HepG2 (cell line): Measurements from ENCODE around the gene TFPI. TPM values are rescaled to one million over a fixed set of nuclear protein-coding genes. Genes with fewer than 3 reads are reported as not detected.

Experiments used
- ATF7 ChIP-seq, 2 experiments: fragments of 450-650 bp in 1 of 2; sonication (generic) in 1 of 2; formaldehyde crosslinking in 1 of 2; IDR thresholded peaks; 2 replicates each; pipeline versions ENCODE4 v1.4.0 to v1.6.1; 2016 to 2020; ENCODE audit warnings: antibody characterized with exemption in 1 of 2, mild to moderate bottlenecking in 1 of 2, missing genetic modification reagents in 1 of 2
- CREB1 ChIP-seq, 2 experiments: fragments of 450-650 bp in 1 of 2; IDR thresholded peaks; 2 replicates each; pipeline ENCODE4 v1.6.1; 2016 to 2017; ENCODE audit warnings: control low read depth in 1 of 2, mild to moderate bottlenecking in 1 of 2, missing compliant biosample characterization in 1 of 2, missing genetic modification characterization in 1 of 2
- CREM ChIP-seq, 2 experiments: sonication (generic) in 1 of 2; formaldehyde crosslinking in 1 of 2; IDR thresholded peaks; 2 replicates each; pipeline versions ENCODE4 v1.4.0 to v1.6.1; 2016 to 2020; ENCODE audit warnings: antibody characterized with exemption in 1 of 2, mild to moderate bottlenecking in 1 of 2, missing genetic modification reagents in 1 of 2
- HOXA9 ChIP-seq: sonication (generic); formaldehyde crosslinking; IDR thresholded peaks from 2 replicates; pipeline ENCODE4 v1.8.1; 2022; ENCODE audit warnings: missing genetic modification reagents, mild to moderate bottlenecking, moderate library complexity, borderline replicate concordance
- NFYC ChIP-seq: IDR thresholded peaks from 2 replicates; pipeline ENCODE4 v1.6.1; 2016; ENCODE audit warnings: missing genetic modification reagents, missing compliant biosample characterization
- RELA ChIP-seq: sonication (generic); formaldehyde crosslinking; IDR thresholded peaks from 2 replicates; pipeline ENCODE4 v1.4.0; 2020; ENCODE audit warnings: missing genetic modification reagents
- STAG1 ChIP-seq: sonication (generic); formaldehyde crosslinking; IDR thresholded peaks from 2 replicates; pipeline ENCODE4 v1.4.0; 2020; ENCODE audit warnings: missing genetic modification reagents
- ZNF20 ChIP-seq: sonication (generic); formaldehyde crosslinking; IDR thresholded peaks from 2 replicates; pipeline ENCODE4 v1.4.0; 2020; ENCODE audit warnings: mild to moderate bottlenecking, moderate library complexity, missing genetic modification reagents
- ZNF253 ChIP-seq: sonication (generic); formaldehyde crosslinking; IDR thresholded peaks from 2 replicates; pipeline ENCODE4 v1.8.0; 2022; ENCODE audit warnings: mild to moderate bottlenecking, missing genetic modification reagents, borderline replicate concordance
- ZNF543 ChIP-seq: sonication (generic); formaldehyde crosslinking; IDR thresholded peaks from 2 replicates; pipeline ENCODE4 v1.4.0; 2020; ENCODE audit warnings: mild to moderate bottlenecking, missing genetic modification reagents
- ZNF546 ChIP-seq: sonication (generic); formaldehyde crosslinking; conservative IDR thresholded peaks from 2 replicates; pipeline ENCODE4 v1.8.1; 2023; ENCODE audit warnings: mild to moderate bottlenecking, missing genetic modification reagents
- ZNF792 ChIP-seq: IDR thresholded peaks from 2 replicates; pipeline ENCODE4 v1.6.1; 2016
- polyA plus RNA-seq, 8 experiments: library from polyadenylated mRNA; depleted of rRNA in 3 of 8; stranded (reverse) in 7 of 8; unstranded in 1 of 8; fragments of >200 nt; fragmentation: Illumina TruSeq in 4 of 8; extraction: Trizol in 4 of 8; gene quantifications; 2 replicates each; pipeline versions ENCODE4 v1.2.1 to v1.2.3, GENCODE V29; 2011 to 2016; ENCODE audit warnings: low read depth in 4 of 8, missing spikeins in 1 of 8, mixed read lengths in 1 of 8; ENCODE audit not compliant: insufficient read depth in 1 of 8
- total RNA-seq, 5 experiments: library from RNA; depleted of rRNA; stranded (reverse); fragments of >200 nt; fragmentation: Illumina TruSeq; extraction: Trizol; gene quantifications; 2 replicates each; pipeline ENCODE4 v1.2.3, GENCODE V29; 2016; ENCODE audit warnings: low read depth in 1 of 5
- TF ChIP-seq, protein P1 (sequence below): IDR thresholded peaks from 2 replicates; pipeline ENCODE4 v1.6.1; 2016; ENCODE audit warnings: low read depth
- TF ChIP-seq, protein P2 (sequence below): sonication (generic); formaldehyde crosslinking; IDR thresholded peaks from 2 replicates; pipeline ENCODE4 v1.4.0; 2020; ENCODE audit warnings: low read depth, mild to moderate bottlenecking, missing genetic modification reagents
- TF ChIP-seq, protein P3 (sequence below): sonication (generic); formaldehyde crosslinking; IDR thresholded peaks from 2 replicates; pipeline ENCODE4 v1.8.1; 2023; ENCODE audit warnings: missing genetic modification reagents, inconsistent platforms, borderline replicate concordance
- TF ChIP-seq, protein P4 (sequence below): sonication (generic); IDR thresholded peaks from 2 replicates; pipeline ENCODE4 v1.6.1; 2016; ENCODE audit warnings: low read depth, borderline replicate concordance
- TF ChIP-seq, protein P5 (sequence below): sonication (generic); formaldehyde crosslinking; IDR thresholded peaks from 2 replicates; pipeline ENCODE4 v1.4.0; 2020; ENCODE audit warnings: missing genetic modification reagents
- TF ChIP-seq, protein P6 (sequence below): sonication (generic); formaldehyde crosslinking; IDR thresholded peaks from 2 replicates; pipeline ENCODE4 v1.4.0; 2020; ENCODE audit warnings: missing genetic modification reagents, borderline replicate concordance

TFPI gene
- total and polyA plus RNA-seq, 2 of the 13 experiments (the other 11 are each of a cell fraction or from before 2014, with no cell fraction given), result 301 to 436 TPM

DNA sequence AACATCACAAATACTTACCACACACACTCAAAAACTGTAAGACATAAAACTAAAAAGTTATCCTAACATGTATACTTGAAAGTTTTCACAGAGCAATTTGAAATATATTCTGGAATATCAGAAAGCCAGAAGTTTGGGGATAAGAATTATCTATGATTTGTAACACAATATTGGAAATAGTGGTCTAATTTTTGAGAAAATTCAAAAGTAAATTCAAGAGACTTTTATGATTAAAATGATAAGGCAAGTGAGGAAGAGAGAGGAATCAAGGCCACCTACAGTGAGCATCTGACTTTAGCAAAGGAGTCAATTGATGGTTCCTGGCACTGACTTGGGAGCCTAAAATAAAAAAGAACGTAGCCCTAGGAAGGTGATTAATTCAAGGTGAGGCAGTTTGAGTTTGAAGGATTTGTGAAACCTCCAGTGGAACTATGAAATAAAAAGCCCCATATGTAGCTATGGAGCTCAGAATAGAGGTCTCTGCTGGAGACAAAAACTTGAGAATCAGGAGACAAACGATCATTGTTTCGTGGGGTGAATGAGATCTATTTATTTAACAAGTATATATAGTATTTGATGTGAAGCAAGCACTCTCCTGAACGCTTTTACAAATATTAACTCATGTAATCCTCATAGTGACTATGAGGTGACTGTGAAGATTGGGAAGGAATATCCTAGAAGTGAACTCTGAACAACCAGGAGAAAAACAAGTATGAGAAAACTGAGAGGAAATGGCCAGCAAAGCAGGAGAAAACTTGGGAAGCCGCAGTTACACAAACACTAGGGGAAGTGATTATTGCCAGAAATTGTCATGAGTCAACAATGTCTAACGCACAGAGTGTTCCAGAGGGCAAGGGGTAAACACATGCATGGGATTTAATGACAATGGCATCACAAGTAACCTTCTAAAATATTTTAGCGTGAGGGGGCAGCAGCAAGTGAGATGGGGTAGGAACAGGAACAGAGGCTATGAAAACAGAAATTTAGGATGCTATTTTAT is 12.8 kb downstream of the TFPI start (continued):
- TF ChIP-seq, protein P1, sequence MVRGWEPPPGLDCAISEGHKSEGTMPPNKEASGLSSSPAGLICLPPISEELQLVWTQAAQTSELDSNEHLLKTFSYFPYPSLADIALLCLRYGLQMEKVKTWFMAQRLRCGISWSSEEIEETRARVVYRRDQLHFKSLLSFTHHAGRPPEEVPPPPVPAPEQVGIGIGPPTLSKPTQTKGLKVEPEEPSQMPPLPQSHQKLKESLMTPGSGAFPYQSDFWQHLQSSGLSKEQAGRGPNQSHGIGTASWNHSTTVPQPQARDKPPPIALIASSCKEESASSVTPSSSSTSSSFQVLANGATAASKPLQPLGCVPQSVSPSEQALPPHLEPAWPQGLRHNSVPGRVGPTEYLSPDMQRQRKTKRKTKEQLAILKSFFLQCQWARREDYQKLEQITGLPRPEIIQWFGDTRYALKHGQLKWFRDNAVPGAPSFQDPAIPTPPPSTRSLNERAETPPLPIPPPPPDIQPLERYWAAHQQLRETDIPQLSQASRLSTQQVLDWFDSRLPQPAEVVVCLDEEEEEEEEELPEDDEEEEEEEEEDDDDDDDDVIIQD, result peak; percentile 92
- TF ChIP-seq, protein P2, sequence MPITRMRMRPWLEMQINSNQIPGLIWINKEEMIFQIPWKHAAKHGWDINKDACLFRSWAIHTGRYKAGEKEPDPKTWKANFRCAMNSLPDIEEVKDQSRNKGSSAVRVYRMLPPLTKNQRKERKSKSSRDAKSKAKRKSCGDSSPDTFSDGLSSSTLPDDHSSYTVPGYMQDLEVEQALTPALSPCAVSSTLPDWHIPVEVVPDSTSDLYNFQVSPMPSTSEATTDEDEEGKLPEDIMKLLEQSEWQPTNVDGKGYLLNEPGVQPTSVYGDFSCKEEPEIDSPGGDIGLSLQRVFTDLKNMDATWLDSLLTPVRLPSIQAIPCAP (CRISPR knock-in tag), result no peak
- TF ChIP-seq RELA (CRISPR knock-in tag) (peak; percentile 26; the same call in 1 of the 2 replicates), ZNF253 (no peak), ATF7 (IDR thresholded peaks at IDR 0.05) (peak; percentile 6; the same call in 1 of the 2 replicates), ATF7 (CRISPR knock-in tag; IDR thresholded peaks at IDR 0.05) (no peak; the same call in 1 of the 2 replicates), NFYC (CRISPR knock-in tag) (peak; percentile 58), CREB1 (IDR thresholded peaks at IDR 0.05) (peak; percentile 10; the same call in 1 of the 2 replicates), CREB1 (CRISPR knock-in tag; IDR thresholded peaks at IDR 0.05) (peak; percentile 76; the same call in 1 of the 2 replicates), ZNF546 (CRISPR knock-in tag) (no peak), ZNF792 (peak; percentile 78), ZNF20 (CRISPR knock-in tag) (no peak), ZNF543 (CRISPR knock-in tag) (peak; percentile 90; the same call in 1 of the 2 replicates), HOXA9 (CRISPR knock-in tag) (no peak), CREM (IDR thresholded peaks at IDR 0.05) (peak; percentile 94), CREM (CRISPR knock-in tag; IDR thresholded peaks at IDR 0.05) (no peak), STAG1 (CRISPR knock-in tag) (peak; percentile 29)
- TF ChIP-seq, protein P3, sequence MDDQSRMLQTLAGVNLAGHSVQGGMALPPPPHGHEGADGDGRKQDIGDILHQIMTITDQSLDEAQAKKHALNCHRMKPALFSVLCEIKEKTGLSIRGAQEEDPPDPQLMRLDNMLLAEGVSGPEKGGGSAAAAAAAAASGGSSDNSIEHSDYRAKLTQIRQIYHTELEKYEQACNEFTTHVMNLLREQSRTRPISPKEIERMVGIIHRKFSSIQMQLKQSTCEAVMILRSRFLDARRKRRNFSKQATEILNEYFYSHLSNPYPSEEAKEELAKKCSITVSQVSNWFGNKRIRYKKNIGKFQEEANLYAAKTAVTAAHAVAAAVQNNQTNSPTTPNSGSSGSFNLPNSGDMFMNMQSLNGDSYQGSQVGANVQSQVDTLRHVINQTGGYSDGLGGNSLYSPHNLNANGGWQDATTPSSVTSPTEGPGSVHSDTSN, result no peak
- TF ChIP-seq, protein P4, sequence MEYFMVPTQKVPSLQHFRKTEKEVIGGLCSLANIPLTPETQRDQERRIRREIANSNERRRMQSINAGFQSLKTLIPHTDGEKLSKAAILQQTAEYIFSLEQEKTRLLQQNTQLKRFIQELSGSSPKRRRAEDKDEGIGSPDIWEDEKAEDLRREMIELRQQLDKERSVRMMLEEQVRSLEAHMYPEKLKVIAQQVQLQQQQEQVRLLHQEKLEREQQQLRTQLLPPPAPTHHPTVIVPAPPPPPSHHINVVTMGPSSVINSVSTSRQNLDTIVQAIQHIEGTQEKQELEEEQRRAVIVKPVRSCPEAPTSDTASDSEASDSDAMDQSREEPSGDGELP, result peak; percentile 44; the same call in 1 of the 2 replicates
- TF ChIP-seq, protein P5, sequence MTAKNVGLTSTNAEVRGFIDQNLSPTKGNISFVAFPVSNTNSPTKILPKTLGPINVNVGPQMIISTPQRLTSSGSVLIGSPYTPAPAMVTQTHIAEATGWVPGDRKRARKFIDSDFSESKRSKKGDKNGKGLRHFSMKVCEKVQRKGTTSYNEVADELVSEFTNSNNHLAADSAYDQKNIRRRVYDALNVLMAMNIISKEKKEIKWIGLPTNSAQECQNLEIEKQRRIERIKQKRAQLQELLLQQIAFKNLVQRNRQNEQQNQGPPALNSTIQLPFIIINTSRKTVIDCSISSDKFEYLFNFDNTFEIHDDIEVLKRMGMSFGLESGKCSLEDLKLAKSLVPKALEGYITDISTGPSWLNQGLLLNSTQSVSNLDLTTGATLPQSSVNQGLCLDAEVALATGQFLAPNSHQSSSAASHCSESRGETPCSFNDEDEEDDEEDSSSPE, result no peak; the same call in 1 of the 2 replicates
- TF ChIP-seq, protein P6, sequence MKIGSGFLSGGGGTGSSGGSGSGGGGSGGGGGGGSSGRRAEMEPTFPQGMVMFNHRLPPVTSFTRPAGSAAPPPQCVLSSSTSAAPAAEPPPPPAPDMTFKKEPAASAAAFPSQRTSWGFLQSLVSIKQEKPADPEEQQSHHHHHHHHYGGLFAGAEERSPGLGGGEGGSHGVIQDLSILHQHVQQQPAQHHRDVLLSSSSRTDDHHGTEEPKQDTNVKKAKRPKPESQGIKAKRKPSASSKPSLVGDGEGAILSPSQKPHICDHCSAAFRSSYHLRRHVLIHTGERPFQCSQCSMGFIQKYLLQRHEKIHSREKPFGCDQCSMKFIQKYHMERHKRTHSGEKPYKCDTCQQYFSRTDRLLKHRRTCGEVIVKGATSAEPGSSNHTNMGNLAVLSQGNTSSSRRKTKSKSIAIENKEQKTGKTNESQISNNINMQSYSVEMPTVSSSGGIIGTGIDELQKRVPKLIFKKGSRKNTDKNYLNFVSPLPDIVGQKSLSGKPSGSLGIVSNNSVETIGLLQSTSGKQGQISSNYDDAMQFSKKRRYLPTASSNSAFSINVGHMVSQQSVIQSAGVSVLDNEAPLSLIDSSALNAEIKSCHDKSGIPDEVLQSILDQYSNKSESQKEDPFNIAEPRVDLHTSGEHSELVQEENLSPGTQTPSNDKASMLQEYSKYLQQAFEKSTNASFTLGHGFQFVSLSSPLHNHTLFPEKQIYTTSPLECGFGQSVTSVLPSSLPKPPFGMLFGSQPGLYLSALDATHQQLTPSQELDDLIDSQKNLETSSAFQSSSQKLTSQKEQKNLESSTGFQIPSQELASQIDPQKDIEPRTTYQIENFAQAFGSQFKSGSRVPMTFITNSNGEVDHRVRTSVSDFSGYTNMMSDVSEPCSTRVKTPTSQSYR, result peak; percentile 37; the same call in 1 of the 2 replicates
